ENCODE results near the gene ATXN10. TPM values are rescaled to one million over a fixed set of nuclear protein-coding genes. Genes with fewer than 3 reads are reported as not detected.

The ATXN10 gene
- total RNA-seq, 2 experiments from 2014 or later: 43.8 to 48.0 TPM

DNA sequence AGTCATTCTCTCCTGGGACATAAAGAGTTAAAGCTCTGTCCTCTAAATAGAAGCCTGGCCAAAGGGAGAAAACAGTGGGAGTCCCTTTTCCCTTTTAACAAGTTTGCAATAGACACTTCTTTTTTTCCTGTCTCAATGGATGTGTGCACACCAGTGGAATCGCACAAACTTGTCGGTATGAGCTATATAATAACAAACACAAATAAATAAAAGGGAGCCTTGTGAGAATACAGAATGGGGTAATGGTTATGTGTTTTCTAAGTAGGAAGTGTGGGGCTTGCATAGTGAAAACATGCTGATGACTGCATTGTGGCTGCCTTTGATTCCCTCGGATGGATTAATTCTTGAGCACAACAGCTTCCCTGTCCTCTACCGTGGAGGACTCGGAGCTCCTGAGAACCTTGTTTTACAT, 173.4 kb downstream of the ATXN10 start:
- H3K27ac Mint-ChIP-seq: no peak overlapping the region
- Histone ChIP-seq H3K27me3 (ENCODE audit: control insufficient read depth in 1 of 2, insufficient read depth in 2 of 2, low read length in 2 of 2) (no peaks in the 10 kb centered on the region), H3K4me1 (ENCODE audit: insufficient read depth, low read length) (no peaks in the 10 kb centered on the region), H3K27ac (ENCODE audit: low read depth in 1 of 2, low read length in 2 of 2) (no peak overlapping the region), H3K9me3 (ENCODE audit: control insufficient read depth in 1 of 2, insufficient read depth in 1 of 2, low read length in 2 of 2) (peaks cover 0 to under 1% of the 10 kb centered on the region in 2 experiments), H3K36me3 (ENCODE audit: insufficient read depth, low read length) (peaks cover 67% of the 10 kb centered on the region), H3K4me3 (ENCODE audit: low read length) (no peak overlapping the region)
- H3K4me3 Mint-ChIP-seq: no peak overlapping the region
- intact Hi-C loops (cut with DNase I, micrococcal nuclease): no loop called here
- ATAC-seq (ENCODE audit: poor library complexity) (no peak), DNase-seq (no peak)
- ChIA-PET POLR2A (interaction anchor here (0.7 kb wide), 1 partner anchor 900 kb away, joined by 4 read pairs; no protein-coding TSS in a partner anchor), CTCF (no interaction called here)
- H3K27me3 Mint-ChIP-seq: no peaks in the 10 kb centered on the region
- H3K9me3 Mint-ChIP-seq: peaks cover 4% of the 10 kb centered on the region
- TF ChIP-seq, protein P1, sequence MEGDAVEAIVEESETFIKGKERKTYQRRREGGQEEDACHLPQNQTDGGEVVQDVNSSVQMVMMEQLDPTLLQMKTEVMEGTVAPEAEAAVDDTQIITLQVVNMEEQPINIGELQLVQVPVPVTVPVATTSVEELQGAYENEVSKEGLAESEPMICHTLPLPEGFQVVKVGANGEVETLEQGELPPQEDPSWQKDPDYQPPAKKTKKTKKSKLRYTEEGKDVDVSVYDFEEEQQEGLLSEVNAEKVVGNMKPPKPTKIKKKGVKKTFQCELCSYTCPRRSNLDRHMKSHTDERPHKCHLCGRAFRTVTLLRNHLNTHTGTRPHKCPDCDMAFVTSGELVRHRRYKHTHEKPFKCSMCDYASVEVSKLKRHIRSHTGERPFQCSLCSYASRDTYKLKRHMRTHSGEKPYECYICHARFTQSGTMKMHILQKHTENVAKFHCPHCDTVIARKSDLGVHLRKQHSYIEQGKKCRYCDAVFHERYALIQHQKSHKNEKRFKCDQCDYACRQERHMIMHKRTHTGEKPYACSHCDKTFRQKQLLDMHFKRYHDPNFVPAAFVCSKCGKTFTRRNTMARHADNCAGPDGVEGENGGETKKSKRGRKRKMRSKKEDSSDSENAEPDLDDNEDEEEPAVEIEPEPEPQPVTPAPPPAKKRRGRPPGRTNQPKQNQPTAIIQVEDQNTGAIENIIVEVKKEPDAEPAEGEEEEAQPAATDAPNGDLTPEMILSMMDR (IDR thresholded peaks at IDR 0.05): no peak
- peaks cover 97% of the 10 kb centered on the region for H3K36me3 Mint-ChIP-seq (ENCODE audit: low read depth)
- no peaks in the 10 kb centered on the region for H3K4me1 Mint-ChIP-seq (ENCODE audit: low read depth)

DNA sequence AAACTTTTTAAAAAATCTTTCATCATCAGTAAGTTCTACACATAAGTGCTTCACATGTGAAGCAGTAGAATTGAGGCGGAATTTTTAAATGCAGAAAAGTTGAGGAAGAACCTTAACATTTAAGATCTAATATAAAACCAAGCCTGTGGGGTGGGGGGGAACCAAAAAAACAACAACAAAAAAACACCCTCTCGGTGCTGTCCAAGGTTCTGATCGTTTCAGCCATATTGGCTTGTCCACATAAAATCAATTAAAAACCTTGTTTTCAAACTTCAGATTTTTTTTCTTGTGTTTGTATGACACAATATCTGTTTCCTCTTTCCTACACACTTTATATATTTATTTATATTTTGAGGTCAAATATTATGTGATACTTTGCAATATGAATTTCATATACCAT, 175.3 kb downstream of the ATXN10 start:
- intact Hi-C loops (cut with DNase I, micrococcal nuclease): no loop called here
- CTCF ChIA-PET: no interaction called here
- peaks cover 71% of the 10 kb centered on the region for H3K36me3 ChIP-seq (ENCODE audit: insufficient read depth, low read length)

DNA sequence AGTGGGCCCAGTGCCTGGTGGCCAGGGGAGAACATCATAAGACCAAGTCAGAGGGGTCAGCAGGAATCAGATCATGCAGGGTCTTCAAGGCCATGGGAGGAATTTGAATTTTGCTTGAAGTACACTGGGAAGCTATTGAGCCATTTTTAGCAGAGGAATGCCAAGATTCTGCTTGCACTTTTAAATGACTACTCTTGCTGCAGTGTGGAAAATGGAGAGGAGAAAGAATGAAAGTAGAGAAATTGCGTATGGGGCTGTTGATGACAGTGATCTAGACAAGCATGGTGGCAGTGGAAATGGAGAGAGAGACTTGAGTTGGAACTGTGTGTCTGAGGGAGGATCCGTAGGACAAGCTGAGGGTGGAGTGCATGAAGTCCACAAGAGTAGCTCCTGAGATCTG, 177.3 kb downstream of the ATXN10 start:
- H3K27ac Mint-ChIP-seq: no peak overlapping the region

More for the DNA sequence above, 175.3 kb downstream of the ATXN10 start:
- H3K27ac Mint-ChIP-seq: no peak overlapping the region
- Histone ChIP-seq H3K4me1 (ENCODE audit: insufficient read depth, low read length) (no peaks in the 10 kb centered on the region), H3K27ac (ENCODE audit: low read depth in 1 of 2, low read length in 2 of 2) (no peak overlapping the region), H3K27me3 (ENCODE audit: control insufficient read depth in 1 of 2, insufficient read depth in 2 of 2, low read length in 2 of 2) (no peaks in the 10 kb centered on the region), H3K9me3 (ENCODE audit: control insufficient read depth in 1 of 2, insufficient read depth in 1 of 2, low read length in 2 of 2) (peaks cover 4 to 7% of the 10 kb centered on the region in 2 experiments), H3K4me3 (ENCODE audit: low read length) (no peak overlapping the region)
- H3K4me1 Mint-ChIP-seq (ENCODE audit: low read depth): no peaks in the 10 kb centered on the region
- H3K9me3 Mint-ChIP-seq: peaks cover 11% of the 10 kb centered on the region
- no peak overlapping the region for H3K4me3 Mint-ChIP-seq
- H3K27me3 Mint-ChIP-seq: no peaks in the 10 kb centered on the region
- H3K36me3 Mint-ChIP-seq (ENCODE audit: low read depth): peaks cover 97% of the 10 kb centered on the region
- DNase-seq (no peak), ATAC-seq (ENCODE audit: poor library complexity) (no peak)
- POLR2A ChIA-PET: no interaction called here
- TF ChIP-seq, protein P1 (IDR thresholded peaks at IDR 0.05): no peak

More for the DNA sequence above, 177.3 kb downstream of the ATXN10 start:
- peaks cover 13% of the 10 kb centered on the region for H3K9me3 Mint-ChIP-seq
- Histone ChIP-seq H3K36me3 (ENCODE audit: insufficient read depth, low read length) (peaks cover 68% of the 10 kb centered on the region), H3K9me3 (ENCODE audit: control insufficient read depth in 1 of 2, insufficient read depth in 1 of 2, low read length in 2 of 2) (peaks cover 12 to 17% of the 10 kb centered on the region in 2 experiments), H3K4me1 (ENCODE audit: insufficient read depth, low read length) (no peaks in the 10 kb centered on the region), H3K27me3 (ENCODE audit: control insufficient read depth in 1 of 2, insufficient read depth in 2 of 2, low read length in 2 of 2) (no peaks in the 10 kb centered on the region), H3K4me3 (ENCODE audit: low read length) (no peak overlapping the region), H3K27ac (ENCODE audit: low read depth in 1 of 2, low read length in 2 of 2) (no peak overlapping the region)
- no peaks in the 10 kb centered on the region for H3K4me1 Mint-ChIP-seq (ENCODE audit: low read depth)
- no peak overlapping the region for H3K4me3 Mint-ChIP-seq
- ATAC-seq (ENCODE audit: poor library complexity) (no peak), DNase-seq (no peak)
- intact Hi-C loops (cut with DNase I, micrococcal nuclease): no loop called here
- H3K36me3 Mint-ChIP-seq (ENCODE audit: low read depth): peaks cover 91% of the 10 kb centered on the region
- CTCF ChIA-PET: no interaction called here
- TF ChIP-seq, protein P1 (IDR thresholded peaks at IDR 0.05): no peak
- no peaks in the 10 kb centered on the region for H3K27me3 Mint-ChIP-seq
- POLR2A ChIA-PET: no interaction called here
